ENCODE measurements around the gene LY6G6F. TPM values are rescaled to one million over a fixed set of nuclear protein-coding genes. Genes with fewer than 3 reads are reported as not detected.

LY6G6F gene
- total and polyA plus RNA-seq, 10 of the 15 experiments (the other 5 are each of a cell fraction or from before 2014, with no cell fraction given), result not detected

DNA sequence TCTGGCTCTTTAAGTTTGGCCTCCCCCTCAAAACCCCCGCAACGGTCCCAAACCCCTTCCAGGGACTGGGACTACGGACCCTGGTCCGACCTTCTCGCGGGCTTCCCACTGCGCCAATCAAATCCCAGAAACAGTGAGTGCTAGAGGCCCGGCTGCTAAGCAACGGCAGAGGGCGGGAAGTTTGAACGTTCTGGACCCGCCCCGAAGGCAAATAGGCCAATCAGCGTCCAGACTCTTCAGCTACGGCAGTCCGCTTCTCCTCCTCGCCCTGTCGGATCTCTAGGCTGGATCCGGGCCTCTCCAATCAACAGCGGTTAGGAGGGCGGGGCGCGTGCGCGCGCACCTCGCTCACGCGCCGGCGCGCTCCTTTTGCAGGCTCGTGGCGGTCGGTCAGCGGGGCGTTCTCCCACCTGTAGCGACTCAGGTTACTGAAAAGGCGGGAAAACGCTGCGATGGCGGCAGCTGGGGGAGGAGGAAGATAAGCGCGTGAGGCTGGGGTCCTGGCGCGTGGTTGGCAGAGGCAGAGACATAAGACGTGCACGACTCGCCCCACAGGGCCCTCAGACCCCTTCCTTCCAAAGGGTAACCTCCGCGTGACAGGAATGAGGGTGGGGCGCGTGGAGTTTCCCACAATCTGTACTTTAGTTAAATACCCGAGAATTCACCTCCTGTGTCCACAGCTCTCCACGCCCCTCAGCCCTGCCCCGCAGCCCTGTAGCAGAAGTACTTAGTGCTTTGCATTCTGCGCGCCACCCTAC lies 33.2 kb downstream of the LY6G6F start, which contains the start of gene MSH5:
MSH5 (plus strand) TSS at position 367 of the 758 bp plus-strand sequence. CDS start 462 bp downstream, outside the sequence.
- ATAC-seq (peak; percentile 81), FAIRE-seq (peak; percentile 93), DNase-seq (ENCODE audit: low read depth, low spot score) (peak; percentile 98)
- H3K4me3 ChIP-seq, result peak within 1 kb of the TSS; percentile 100
- BruUV-seq (replicated peaks), result TSS peak; percentile 82
- no peaks in the 10 kb centered on the region for H3K27me3 ChIP-seq (replicated peaks in 1 of 2; ENCODE audit: control insufficient read depth in 2 of 2, insufficient read depth in 2 of 2, low read length in 1 of 2)
- intact Hi-C loops (cut with micrococcal nuclease; ENCODE audit: unreplicated experiment) (loop anchor here (2.0 to 5.0 kb wide), 4 partner anchors 37 to 197 kb away; partner anchors contain the start of genes ABHD16A, CSNK2B, DDX39B and HSPA1B), in situ Hi-C loops (cut with MboI) (no loop called here)
- H3K9me3 ChIP-seq (replicated peaks; ENCODE audit: control insufficient read depth, insufficient read depth, low read length), result no peaks in the 10 kb centered on the region
- ChIA-PET SMC1A (ENCODE audit: uncharacterized antibody, unreplicated experiment) (interaction anchor here (0.9 to 6.3 kb wide), 14 partner anchors 11 to 94 kb away, joined by 3 to 45 read pairs (median 6); partner anchors contain the start of genes ABHD16A, DDAH2, HSPA1A and HSPA1B), POLR2A (interaction anchor here (0.5 to 9.7 kb wide), 27 partner anchors 10 to 1758 kb away, joined by 3 to 158 read pairs (median 5); partner anchors contain the start of genes ABHD16A, BAG6, C6orf47 and DDAH2), CTCF (interaction anchor here (1.0 to 15.8 kb wide), 14 partner anchors 11 to 189 kb away, joined by 3 to 208 read pairs (median 8); partner anchors contain the start of genes ABHD16A, DDAH2, HSPA1B and LSM2), RAD21 (ENCODE audit: unreplicated experiment) (interaction anchor here (0.6 to 6.0 kb wide), 21 partner anchors 10 to 1550 kb away, joined by 3 to 53 read pairs (median 4); partner anchors contain the start of genes ABHD16A, DDAH2, HSPA1A and HSPA1B)
- peaks cover 0 to 1% of the 10 kb centered on the region in 2 experiments; a peak in 1 of 4 replicates for H3K36me3 ChIP-seq (ENCODE audit: control insufficient read depth in 2 of 2, insufficient read depth in 2 of 2, low read length in 1 of 2)
- peak within 1 kb of the TSS; percentile 99 for H3K9ac ChIP-seq (ENCODE audit: control insufficient read depth, insufficient read depth, low read length)
- peak within 1 kb of the TSS; percentile 99 for H3K27ac ChIP-seq (ENCODE audit: control insufficient read depth, insufficient read depth)
- H3K79me2 ChIP-seq (ENCODE audit: control insufficient read depth, insufficient read depth, low read length), result peaks cover 33% of the 10 kb centered on the region
- under 1% methylated on average over 58 of the region's 58 CpGs for WGBS (ENCODE audit: insufficient coverage, insufficient replicate concordance, low lambda C conversion rate, missing lambda C conversion rate)
- H3K4me2 ChIP-seq (ENCODE audit: control insufficient read depth, insufficient read depth), result peak within 1 kb of the TSS; percentile 77
- no peaks in the 10 kb centered on the region for H4K20me1 ChIP-seq (ENCODE audit: control insufficient read depth, insufficient read depth)
- peak within 1 kb of the TSS; percentile 64 for H2AFZ ChIP-seq (ENCODE audit: control insufficient read depth, low read depth, low read length)
- peaks cover 19% of the 10 kb centered on the region for H3K4me1 ChIP-seq (ENCODE audit: control insufficient read depth, insufficient read depth, low read length)
- TF ChIP-seq NR2F1 (conservative IDR thresholded peaks at IDR 0.05) (peak; percentile 38; the same call in 1 of the 2 replicates), BRCA1 (IDR thresholded peaks at IDR 0.05; ENCODE audit: low read depth, low read length) (0 out of 2 replicates have a peak, but pooled peaks have one; percentile 30), NFYB (IDR thresholded peaks at IDR 0.05; ENCODE audit: insufficient read depth, low read depth, low read length) (peak; percentile 98), MYC (IDR thresholded peaks at IDR 0.05; ENCODE audit: insufficient read depth, insufficient read length, insufficient replicate concordance, low read length, severe bottlenecking) (peak; percentile 30), RFX5 (IDR thresholded peaks at IDR 0.05; ENCODE audit: low read depth, low read length) (peak; percentile 71), SP1 (IDR thresholded peaks at IDR 0.05; ENCODE audit: low read depth, low read length) (peak; percentile 97), BMI1 (IDR thresholded peaks at IDR 0.05; ENCODE audit: borderline replicate concordance) (peak; percentile 87), MXI1 (IDR thresholded peaks at IDR 0.05; ENCODE audit: low read depth, low read length) (peak; percentile 91), BACH1 (IDR thresholded peaks at IDR 0.05; ENCODE audit: borderline replicate concordance) (peak; percentile 60; the same call in 1 of the 2 replicates), NBN (IDR thresholded peaks at IDR 0.05) (peak; percentile 22; the same call in 1 of the 2 replicates), HDGF (IDR thresholded peaks at IDR 0.05) (no peak)
- TF ChIP-seq, protein P1, sequence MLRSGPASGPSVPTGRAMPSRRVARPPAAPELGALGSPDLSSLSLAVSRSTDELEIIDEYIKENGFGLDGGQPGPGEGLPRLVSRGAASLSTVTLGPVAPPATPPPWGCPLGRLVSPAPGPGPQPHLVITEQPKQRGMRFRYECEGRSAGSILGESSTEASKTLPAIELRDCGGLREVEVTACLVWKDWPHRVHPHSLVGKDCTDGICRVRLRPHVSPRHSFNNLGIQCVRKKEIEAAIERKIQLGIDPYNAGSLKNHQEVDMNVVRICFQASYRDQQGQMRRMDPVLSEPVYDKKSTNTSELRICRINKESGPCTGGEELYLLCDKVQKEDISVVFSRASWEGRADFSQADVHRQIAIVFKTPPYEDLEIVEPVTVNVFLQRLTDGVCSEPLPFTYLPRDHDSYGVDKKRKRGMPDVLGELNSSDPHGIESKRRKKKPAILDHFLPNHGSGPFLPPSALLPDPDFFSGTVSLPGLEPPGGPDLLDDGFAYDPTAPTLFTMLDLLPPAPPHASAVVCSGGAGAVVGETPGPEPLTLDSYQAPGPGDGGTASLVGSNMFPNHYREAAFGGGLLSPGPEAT (IDR thresholded peaks at IDR 0.05; ENCODE audit: low read depth), result peak; percentile 43; the same call in 1 of the 2 replicates
- TF ChIP-seq, protein P2, sequence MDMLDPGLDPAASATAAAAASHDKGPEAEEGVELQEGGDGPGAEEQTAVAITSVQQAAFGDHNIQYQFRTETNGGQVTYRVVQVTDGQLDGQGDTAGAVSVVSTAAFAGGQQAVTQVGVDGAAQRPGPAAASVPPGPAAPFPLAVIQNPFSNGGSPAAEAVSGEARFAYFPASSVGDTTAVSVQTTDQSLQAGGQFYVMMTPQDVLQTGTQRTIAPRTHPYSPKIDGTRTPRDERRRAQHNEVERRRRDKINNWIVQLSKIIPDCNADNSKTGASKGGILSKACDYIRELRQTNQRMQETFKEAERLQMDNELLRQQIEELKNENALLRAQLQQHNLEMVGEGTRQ (IDR thresholded peaks at IDR 0.05; ENCODE audit: borderline replicate concordance, low read depth, low read length), result no peak
- TF ChIP-seq, protein P3, sequence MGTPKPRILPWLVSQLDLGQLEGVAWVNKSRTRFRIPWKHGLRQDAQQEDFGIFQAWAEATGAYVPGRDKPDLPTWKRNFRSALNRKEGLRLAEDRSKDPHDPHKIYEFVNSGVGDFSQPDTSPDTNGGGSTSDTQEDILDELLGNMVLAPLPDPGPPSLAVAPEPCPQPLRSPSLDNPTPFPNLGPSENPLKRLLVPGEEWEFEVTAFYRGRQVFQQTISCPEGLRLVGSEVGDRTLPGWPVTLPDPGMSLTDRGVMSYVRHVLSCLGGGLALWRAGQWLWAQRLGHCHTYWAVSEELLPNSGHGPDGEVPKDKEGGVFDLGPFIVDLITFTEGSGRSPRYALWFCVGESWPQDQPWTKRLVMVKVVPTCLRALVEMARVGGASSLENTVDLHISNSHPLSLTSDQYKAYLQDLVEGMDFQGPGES (IDR thresholded peaks at IDR 0.05), result peak; percentile 90
- TF ChIP-seq, protein P4, sequence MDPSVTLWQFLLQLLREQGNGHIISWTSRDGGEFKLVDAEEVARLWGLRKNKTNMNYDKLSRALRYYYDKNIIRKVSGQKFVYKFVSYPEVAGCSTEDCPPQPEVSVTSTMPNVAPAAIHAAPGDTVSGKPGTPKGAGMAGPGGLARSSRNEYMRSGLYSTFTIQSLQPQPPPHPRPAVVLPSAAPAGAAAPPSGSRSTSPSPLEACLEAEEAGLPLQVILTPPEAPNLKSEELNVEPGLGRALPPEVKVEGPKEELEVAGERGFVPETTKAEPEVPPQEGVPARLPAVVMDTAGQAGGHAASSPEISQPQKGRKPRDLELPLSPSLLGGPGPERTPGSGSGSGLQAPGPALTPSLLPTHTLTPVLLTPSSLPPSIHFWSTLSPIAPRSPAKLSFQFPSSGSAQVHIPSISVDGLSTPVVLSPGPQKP (IDR thresholded peaks at IDR 0.05; ENCODE audit: low read depth, low read length), result 0 out of 2 replicates have a peak, but pooled peaks have one; percentile 11
- TF ChIP-seq, protein P5, sequence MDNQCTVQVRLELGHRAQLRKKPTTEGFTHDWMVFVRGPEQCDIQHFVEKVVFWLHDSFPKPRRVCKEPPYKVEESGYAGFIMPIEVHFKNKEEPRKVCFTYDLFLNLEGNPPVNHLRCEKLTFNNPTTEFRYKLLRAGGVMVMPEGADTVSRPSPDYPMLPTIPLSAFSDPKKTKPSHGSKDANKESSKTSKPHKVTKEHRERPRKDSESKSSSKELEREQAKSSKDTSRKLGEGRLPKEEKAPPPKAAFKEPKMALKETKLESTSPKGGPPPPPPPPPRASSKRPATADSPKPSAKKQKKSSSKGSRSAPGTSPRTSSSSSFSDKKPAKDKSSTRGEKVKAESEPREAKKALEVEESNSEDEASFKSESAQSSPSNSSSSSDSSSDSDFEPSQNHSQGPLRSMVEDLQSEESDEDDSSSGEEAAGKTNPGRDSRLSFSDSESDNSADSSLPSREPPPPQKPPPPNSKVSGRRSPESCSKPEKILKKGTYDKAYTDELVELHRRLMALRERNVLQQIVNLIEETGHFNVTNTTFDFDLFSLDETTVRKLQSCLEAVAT (IDR thresholded peaks at IDR 0.05), result peak; percentile 51; the same call in 1 of the 2 replicates

Data from GM12878 (cell line).